Heart right ventricle (tissue), 16 donors: ENCODE measurements around the gene DENND2D. TPM values are rescaled to one million over a fixed set of nuclear protein-coding genes. Genes with fewer than 3 reads are reported as not detected.

Experiments used
- ATAC-seq, 8 donors: fragments of 200-7000 bp; cut with Tn5 transposase; one replicate each; pipeline ENCODE4 v1.9.1; 2020; ENCODE audit warnings: mild to moderate bottlenecking in 8 of 8, moderate library complexity in 8 of 8, moderate number of reproducible peaks in 1 of 8
- DNase-seq, 2 donors: peaks; one replicate each; pipeline ENCODE4 v3.0.0-alpha.2; 2020
- H3K27ac ChIP-seq, 10 donors: fragments of 200-600 bp; sonication (generic) in 2 of 10; one replicate each; pipeline versions ENCODE4 v1.5.0 to v1.8.0; 2020 to 2022; ENCODE audit warnings: mild to moderate bottlenecking in 3 of 10
- H3K27me3 ChIP-seq, 7 donors: fragments of 200-600 bp; one replicate each; pipeline ENCODE4 v1.8.0; 2021 to 2022; ENCODE audit warnings: mild to moderate bottlenecking in 2 of 7
- H3K36me3 ChIP-seq, 9 donors: fragments of 200-600 bp; sonication (generic) in 1 of 9; one replicate each; pipeline versions ENCODE4 v1.5.0 to v1.8.0; 2020 to 2022; ENCODE audit warnings: mild to moderate bottlenecking in 2 of 9
- H3K4me1 ChIP-seq, 9 donors: fragments of 200-600 bp; sonication (generic) in 1 of 9; one replicate each; pipeline versions ENCODE4 v1.5.0 to v1.8.0; 2020 to 2022; ENCODE audit warnings: mild to moderate bottlenecking in 4 of 9
- H3K4me3 ChIP-seq, 10 donors: fragments of 200-600 bp; sonication (generic) in 2 of 10; one replicate each; pipeline versions ENCODE4 v1.5.0 to v1.8.0; 2020 to 2022; ENCODE audit warnings: mild to moderate bottlenecking in 7 of 10, moderate library complexity in 2 of 10
- H3K9me3 ChIP-seq, 11 donors: fragments of 200-600 bp in 10 of 11; sonication (generic) in 2 of 11; one replicate each; pipeline versions ENCODE4 v1.5.0 to v1.8.0; 2013 to 2022; ENCODE audit warnings: mild to moderate bottlenecking in 2 of 11, control low read depth in 1 of 11, moderate library complexity in 1 of 11
- WGBS, 2 donors: extraction: QIAGEN DNeasy Blood & Tissue Kit; methylation state at CpG; one replicate each; pipeline ENCODE4 v1.1.7; 2013; ENCODE audit warnings: inconsistent platforms in 1 of 2; 5-methylcytosine and 5-hydroxymethylcytosine counted together
- intact Hi-C, 10 donors: fragments of 100-400 bp; cut with DNase I; formaldehyde crosslinking; loops; one replicate each; pipeline versions ENCODE4 v1.11.1 to v1.14.2; 2022
- polyA plus RNA-seq, 2 donors: library from polyadenylated mRNA; stranded (reverse); fragments of 200-250 nt; gene quantifications; one replicate each; pipeline ENCODE4 v1.2.3, GENCODE V29; 2013
- total RNA-seq, 10 donors: library from RNA; stranded (reverse); fragmentation: NEBNext Ultra II Directional in 3 of 10; extraction: Animal tissue kit (Norgen Biotek cat#: 25700) in 3 of 10; gene quantifications; one replicate each; pipeline versions ENCODE4 v1.2.1 to v1.2.4, GENCODE V29; 2021 to 2023
- TF ChIP-seq, protein P1 (sequence below), 9 donors: fragments of 200-600 bp; sonication (generic) in 2 of 9; IDR thresholded peaks; one replicate each; pipeline versions ENCODE4 v1.5.0 to v1.8.0; 2021 to 2022; ENCODE audit warnings: antibody characterized with exemption in 9 of 9, mild to moderate bottlenecking in 5 of 9, moderate library complexity in 1 of 9
- donor health status: Arrhythmogenic right ventricular cardiomyopathy.
- donor health status: ischemic (EF 13 %, LVEDD 7.1; RV severe dilation, severe dysfunction).
- donor health status: healthy with polysubstance abuse.
- donor health status: DM: no; HTN: yes; CAD: no.
- donor health status: DM: no; HTN: no; CAD: no.
- donor health status: ischemic (EF 25% LVEDD 6.9; RV normal size, moderate dysfunction).
- donor health status: ischemic (EF 25% LVEDD 5.7; RV mildly dilated, moderate dysfunction).
- donor health status: healthy.
- donor health status: DM: yes; HTN: yes; CAD: no.
- donor health status: Ischemic cardiomyopathy.
- donor health status: ischemic (EF 35%, LVEDD 5.7; RV mildly dilated, moderate dysfunction).
- donor health status: nonischemic (EF 11% LVEDD 7.7; RV severe dilation, severe dysfunction).
- donor health status: DM: yes; HTN: yes; CAD: no.
- donor health status: PGD.
- donor health status: ischemic (EF 29% LVEDD 5.4; RV normal size, mild dysfunction).
- donor health status: nonischemic (EF 23%, LVEDD 6.1; RV moderate dilation, normal function).

Gene DENND2D
- total and polyA plus RNA-seq, 12 donors, result 0.46 to 11.9 (median 1.0) TPM

DNA sequence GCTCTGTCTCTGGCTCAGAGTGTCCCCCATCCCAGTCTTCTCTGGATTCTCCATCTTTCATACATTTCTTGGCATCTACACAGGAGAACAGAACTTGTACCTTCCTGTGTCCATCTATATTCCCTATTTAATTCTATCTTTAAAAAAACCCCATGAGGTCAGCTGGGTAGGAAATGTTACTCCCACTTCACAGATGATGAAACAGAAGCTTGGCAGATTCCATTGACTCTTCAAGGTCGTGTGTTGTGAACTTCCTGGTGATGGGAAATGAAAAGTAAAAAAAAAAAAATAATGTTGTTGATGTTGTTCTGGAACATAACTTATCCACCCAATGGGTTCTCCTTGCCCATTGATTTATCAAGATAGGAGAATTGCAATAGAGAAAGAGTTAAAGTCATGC lies 35.9 kb upstream of the DENND2D start:
- Histone ChIP-seq H3K4me1 (peaks cover 0 to 7% (median 0%) of the 10 kb centered on the region in 9 donors), H3K36me3 (no peaks in the 10 kb centered on the region), H3K27ac (no peak overlapping the region), H3K27me3 (peaks cover 0 to 10% (median 0%) of the 10 kb centered on the region in 7 donors), H3K9me3 (no peaks in the 10 kb centered on the region), H3K4me3 (no peak overlapping the region)
- TF ChIP-seq, protein P1, sequence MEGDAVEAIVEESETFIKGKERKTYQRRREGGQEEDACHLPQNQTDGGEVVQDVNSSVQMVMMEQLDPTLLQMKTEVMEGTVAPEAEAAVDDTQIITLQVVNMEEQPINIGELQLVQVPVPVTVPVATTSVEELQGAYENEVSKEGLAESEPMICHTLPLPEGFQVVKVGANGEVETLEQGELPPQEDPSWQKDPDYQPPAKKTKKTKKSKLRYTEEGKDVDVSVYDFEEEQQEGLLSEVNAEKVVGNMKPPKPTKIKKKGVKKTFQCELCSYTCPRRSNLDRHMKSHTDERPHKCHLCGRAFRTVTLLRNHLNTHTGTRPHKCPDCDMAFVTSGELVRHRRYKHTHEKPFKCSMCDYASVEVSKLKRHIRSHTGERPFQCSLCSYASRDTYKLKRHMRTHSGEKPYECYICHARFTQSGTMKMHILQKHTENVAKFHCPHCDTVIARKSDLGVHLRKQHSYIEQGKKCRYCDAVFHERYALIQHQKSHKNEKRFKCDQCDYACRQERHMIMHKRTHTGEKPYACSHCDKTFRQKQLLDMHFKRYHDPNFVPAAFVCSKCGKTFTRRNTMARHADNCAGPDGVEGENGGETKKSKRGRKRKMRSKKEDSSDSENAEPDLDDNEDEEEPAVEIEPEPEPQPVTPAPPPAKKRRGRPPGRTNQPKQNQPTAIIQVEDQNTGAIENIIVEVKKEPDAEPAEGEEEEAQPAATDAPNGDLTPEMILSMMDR (IDR thresholded peaks at IDR 0.05), result no peak
- WGBS, 2 donors, result 35 to 38% methylated on average over 1 of the region's 1 CpG
- DNase-seq (no peak), ATAC-seq (peak in 1 of 8 donors; percentile 42)
- intact Hi-C loops, result no loop called here

DNA sequence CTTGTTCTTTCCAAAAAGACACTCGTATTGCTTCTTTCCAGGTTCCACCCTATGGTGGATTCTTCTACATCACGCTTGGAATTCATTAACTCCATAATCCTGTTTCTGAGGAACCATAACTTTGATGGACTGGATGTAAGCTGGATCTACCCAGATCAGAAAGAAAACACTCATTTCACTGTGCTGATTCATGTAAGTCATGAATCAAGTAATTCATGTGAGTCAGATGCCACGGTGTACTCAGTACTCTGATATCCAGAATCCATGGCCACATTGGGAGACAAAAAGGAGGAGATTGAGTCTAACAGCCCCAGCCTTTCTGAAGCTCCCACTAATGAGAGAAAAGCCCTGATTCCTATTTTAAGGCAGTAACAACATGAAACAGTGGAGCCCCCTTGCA lies 34.4 kb upstream of the DENND2D start:
- Histone ChIP-seq H3K9me3 (no peaks in the 10 kb centered on the region), H3K36me3 (no peaks in the 10 kb centered on the region), H3K27me3 (peaks cover 0 to 10% (median 0%) of the 10 kb centered on the region in 7 donors), H3K4me3 (no peak overlapping the region), H3K4me1 (peaks cover 0 to 7% (median 0%) of the 10 kb centered on the region in 9 donors), H3K27ac (no peak overlapping the region)
- no peak for DNase-seq
- intact Hi-C loops, result no loop called here
- WGBS, 2 donors, result 87 to 93% methylated on average over 3 of the region's 3 CpGs
- ATAC-seq, result peak in 1 of 8 donors; percentile 41
- TF ChIP-seq, protein P1 (IDR thresholded peaks at IDR 0.05), result no peak

DNA sequence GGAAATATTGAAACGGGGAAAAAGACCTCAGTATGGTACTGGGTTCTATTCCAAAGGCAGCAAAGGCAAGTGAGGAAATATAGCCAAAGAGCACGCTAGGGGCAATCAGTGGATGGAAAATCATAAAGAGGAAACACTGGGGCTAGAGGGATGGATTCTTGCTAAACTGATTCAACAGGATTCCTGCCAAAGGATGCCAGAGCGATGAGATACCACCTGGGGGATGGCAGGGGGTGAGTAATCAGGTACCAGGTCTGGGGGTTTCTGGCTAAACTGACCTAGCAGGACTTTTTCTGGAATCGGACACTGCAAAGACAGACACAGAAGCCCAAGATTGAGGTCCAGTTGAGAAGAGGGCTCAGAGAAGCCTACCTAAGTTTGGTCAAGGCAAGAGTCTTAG lies 33.8 kb upstream of the DENND2D start:
- H3K9me3 ChIP-seq, result no peaks in the 10 kb centered on the region
- 86 to 90% methylated on average over 4 of the region's 4 CpGs for WGBS, 2 donors
- no peaks in the 10 kb centered on the region for H3K36me3 ChIP-seq
- TF ChIP-seq, protein P1 (IDR thresholded peaks at IDR 0.05), result no peak
- no peak overlapping the region for H3K27ac ChIP-seq
- DNase-seq (no peak), ATAC-seq (no peak)
- intact Hi-C loops, result no loop called here
- H3K27me3 ChIP-seq, result peaks cover 0 to 10% (median 0%) of the 10 kb centered on the region in 7 donors
- peaks cover 0 to 7% (median 0%) of the 10 kb centered on the region in 9 donors for H3K4me1 ChIP-seq
- no peak overlapping the region for H3K4me3 ChIP-seq

DNA sequence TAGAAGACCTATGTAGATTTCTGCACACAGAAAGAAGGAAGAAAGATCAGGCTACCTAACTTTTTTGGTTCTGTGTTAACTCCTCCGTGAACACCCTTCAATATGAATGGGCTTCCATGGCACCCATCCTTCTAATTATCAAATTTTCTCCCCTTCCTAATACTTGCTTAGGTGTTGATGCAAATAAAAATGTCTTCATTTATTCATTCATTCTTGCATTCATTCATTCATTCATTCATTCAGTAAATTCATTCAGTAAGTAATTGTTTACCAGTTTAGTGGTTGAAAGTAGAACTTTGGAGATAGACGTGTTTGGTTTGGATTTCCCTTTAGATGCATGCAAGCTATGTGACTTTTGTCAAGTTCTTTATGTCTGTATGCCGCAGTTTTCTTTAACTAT lies 31.7 kb upstream of the DENND2D start:
- intact Hi-C loops, result no loop called here
- Histone ChIP-seq H3K4me1 (peaks cover 0 to 21% (median 4%) of the 10 kb centered on the region in 9 donors), H3K36me3 (no peaks in the 10 kb centered on the region), H3K4me3 (no peak overlapping the region), H3K27me3 (peaks cover 0 to 10% (median 0%) of the 10 kb centered on the region in 7 donors), H3K27ac (no peak overlapping the region), H3K9me3 (no peaks in the 10 kb centered on the region)
- DNase-seq (no peak), ATAC-seq (no peak)
- TF ChIP-seq, protein P1 (IDR thresholded peaks at IDR 0.05), result no peak
- WGBS, 2 donors, result 91 to 98% methylated on average over 3 of the region's 3 CpGs
